Transverse colon (tissue), 4 donors: ENCODE data around the gene ETV7. TPM values are rescaled to one million over a fixed set of nuclear protein-coding genes. Genes with fewer than 3 reads are reported as not detected.
"Not testable (repeated sequence)": the region's sequence is repeated elsewhere in the genome, so short reads cannot be mapped to it uniquely, and the experiment has no call there.

Source experiments
- DNase-seq: peaks from one replicate; pipeline ENCODE4 v3.0.0-alpha.2; 2019
- H3K27ac ChIP-seq, 4 donors: fragments of 200-600 bp; sonication (generic); 2 replicates each; pipeline ENCODE4 v1.5.1; 2016 to 2018; ENCODE audit warnings: inconsistent platforms in 4 of 4
- H3K27me3 ChIP-seq: fragments of 200-600 bp; sonication (generic); 2 replicates; pipeline ENCODE4 v1.5.1; 2017; ENCODE audit warnings: inconsistent platforms
- H3K36me3 ChIP-seq, 4 donors: fragments of 200-600 bp; sonication (generic); 2 replicates each; pipeline ENCODE4 v1.5.1; 2017 to 2019; ENCODE audit warnings: inconsistent platforms in 4 of 4
- H3K4me1 ChIP-seq, 4 donors: fragments of 200-600 bp; sonication (generic); 2 replicates each; pipeline ENCODE4 v1.5.1; 2017 to 2020; ENCODE audit warnings: inconsistent platforms in 4 of 4
- H3K4me3 ChIP-seq, 4 donors: fragments of 200-600 bp; sonication (generic); 1 replicate in 1 of 4; 2 replicates in 3 of 4; pipeline versions ENCODE4 v1.5.1 to v1.6.1; 2017 to 2019; ENCODE audit warnings: inconsistent platforms in 4 of 4
- H3K9me3 ChIP-seq, 2 donors: fragments of 200-600 bp; sonication (generic); 2 replicates each; pipeline ENCODE4 v1.5.1; 2017 to 2019; ENCODE audit warnings: inconsistent platforms in 2 of 2
- CTCF ChIP-seq, 5 experiments: fragments of 200-600 bp in 3 of 5; fragments of 450-650 bp in 2 of 5; sonication (generic) in 3 of 5; IDR thresholded peaks; 1 replicate in 2 of 5; 2 replicates in 3 of 5; pipeline ENCODE4 v1.5.1; 2016 to 2017; ENCODE audit warnings: antibody characterized with exemption in 5 of 5, inconsistent platforms in 3 of 5, mild to moderate bottlenecking in 2 of 5, moderate library complexity in 1 of 5
- EP300 ChIP-seq: sonication (generic); formaldehyde crosslinking; IDR thresholded peaks from one replicate; pipeline ENCODE4 v1.6.1; 2017; ENCODE audit warnings: antibody characterized with exemption, low read depth
- POLR2A ChIP-seq: fragments of 450-650 bp; IDR thresholded peaks from one replicate; pipeline ENCODE4 v1.6.1; 2016; ENCODE audit warnings: antibody characterized with exemption, mild to moderate bottlenecking, moderate library complexity
- POLR2AphosphoS5 ChIP-seq, 3 donors: sonication (generic); formaldehyde crosslinking; IDR thresholded peaks; one replicate each; pipeline ENCODE4 v1.6.1; 2016; ENCODE audit warnings: antibody characterized with exemption in 3 of 3
- WGBS, 2 donors: methylation state at CpG; one replicate each; pipeline ENCODE4 v1.1.5; 2018; ENCODE audit warnings: low coverage in 1 of 2; 5-methylcytosine and 5-hydroxymethylcytosine counted together
- in situ Hi-C, 4 donors: fragments of 200-750 bp; cut with MboI; loops; one replicate each; pipeline versions ENCODE4 v1.15.0 to v1.15.1; 2017; ENCODE audit warnings: low sequenced_read_pairs in 3 of 4, low pct_ligation_motif_present in 1 of 4, low pct_unique_long_range_greater_than_20kb in 1 of 4
- intact Hi-C: fragments of 100-400 bp; cut with DNase I; formaldehyde crosslinking; loops from one replicate; pipeline ENCODE4 v1.15.1; 2023; ENCODE audit warnings: low total_unique reads
- total RNA-seq, 4 donors: library from RNA; depleted of rRNA; stranded (reverse); fragments of >200 nt; gene quantifications; one replicate each; pipeline ENCODE4 v1.1.0, GENCODE V29; 2016

Gene ETV7
- total RNA-seq, 4 donors from 2014 or later: 1.3 to 4.2 (median 3.0) TPM

GRCh38 chr6:36340306-36340617 is 47.2 kb downstream of the ETV7 start:
- no peaks in the 10 kb centered on the region for H3K27me3 ChIP-seq
- H3K27ac ChIP-seq: peak overlapping the region; percentile 85 to 94 (median 88)
- intact Hi-C loops: no loop called here
- H3K4me1 ChIP-seq: peaks cover 7 to 41% (median 24%) of the 10 kb centered on the region in 4 donors
- H3K9me3 ChIP-seq: no peaks in the 10 kb centered on the region
- no peak overlapping the region for H3K4me3 ChIP-seq
- H3K36me3 ChIP-seq: no peaks in the 10 kb centered on the region
- TF ChIP-seq EP300: no peak
- TF ChIP-seq POLR2AphosphoS5 (IDR thresholded peaks at IDR 0.05): no peak
- in situ Hi-C loops: no loop called here
- no peak for DNase-seq
- WGBS, 2 donors: 55 to 58% methylated on average over 5 to 12 of the region's 12 CpGs

- peak overlapping the region; percentile 14 to 94 (median 74) for H3K27ac ChIP-seq
- in situ Hi-C loops: no loop called here
- 46 to 71% methylated on average over 1 to 12 of the region's 12 CpGs for WGBS, 2 donors
- intact Hi-C loops: no loop called here
- TF ChIP-seq EP300: no peak
- TF ChIP-seq POLR2AphosphoS5 (IDR thresholded peaks at IDR 0.05): peak in 2 of 3 donors; percentile 12 to 15
- peak; percentile 20 for TF ChIP-seq POLR2A
- no peak overlapping the region for H3K4me3 ChIP-seq
- H3K9me3 ChIP-seq: no peaks in the 10 kb centered on the region
- no peaks in the 10 kb centered on the region for H3K36me3 ChIP-seq
- H3K27me3 ChIP-seq: no peaks in the 10 kb centered on the region
- peaks cover 8 to 47% (median 28%) of the 10 kb centered on the region in 4 donors for H3K4me1 ChIP-seq
- peak; percentile 61 for DNase-seq
These were observed 48.3 kb downstream of the ETV7 start for GRCh38 chr6:36339146-36339545.

GRCh38 chr6:36338223-36338622 is 49.2 kb downstream of the ETV7 start:
- DNase-seq, intact Hi-C loops, H3K27me3 ChIP-seq, H3K36me3 ChIP-seq, H3K4me3 ChIP-seq, in situ Hi-C loops, H3K9me3 ChIP-seq: not testable (repeated sequence)
- peak overlapping the region; percentile 14 to 94 (median 74) for H3K27ac ChIP-seq
- 92% methylated on average over 1 of the region's 1 CpG; no CpG with 5 or more reads in 1 of the 2 donors for WGBS, 2 donors
- H3K4me1 ChIP-seq: peaks cover 12 to 56% (median 32%) of the 10 kb centered on the region in 4 donors

- DNase-seq: no peak
- Histone ChIP-seq H3K4me3 (no peak overlapping the region), H3K36me3 (no peaks in the 10 kb centered on the region), H3K27ac (peak overlapping the region in 2 of 4 donors; percentile 14 to 83), H3K4me1 (peaks cover 12 to 59% (median 32%) of the 10 kb centered on the region in 4 donors), H3K9me3 (no peaks in the 10 kb centered on the region), H3K27me3 (no peaks in the 10 kb centered on the region)
- 80 to 95% methylated on average over 1 of the region's 1 CpG for WGBS, 2 donors
- intact Hi-C loops: no loop called here
- TF ChIP-seq CTCF (IDR thresholded peaks at IDR 0.05) (no peak), POLR2A (no peak), POLR2AphosphoS5 (IDR thresholded peaks at IDR 0.05) (no peak), EP300 (no peak)
- in situ Hi-C loops: no loop called here
These were observed 49.7 kb downstream of the ETV7 start for GRCh38 chr6:36337814-36338213.

GRCh38 chr6:36336779-36337241 is 50.7 kb downstream of the ETV7 start, which contains the start of gene BNIP5:
Gene BNIP5 (minus strand): TSS chr6:36336888. CDS start chr6:36330690, 6,198 bp downstream.
- WGBS, 2 donors: 40 to 60% methylated on average over 1 to 3 of the region's 3 CpGs
- Histone ChIP-seq H3K4me1 (peaks cover 12 to 59% (median 32%) of the 10 kb centered on the region in 4 donors), H3K27me3 (no peaks in the 10 kb centered on the region), H3K27ac (peak within 1 kb of the TSS; percentile 83 to 90 (median 84)), H3K4me3 (peak within 1 kb of the TSS in 2 of 4 donors; percentile 9 to 38), H3K36me3 (no peaks in the 10 kb centered on the region), H3K9me3 (no peaks in the 10 kb centered on the region)
- in situ Hi-C loops (no loop called here), intact Hi-C loops (no loop called here)
- peak; percentile 11 to 88 (median 84) for TF ChIP-seq POLR2AphosphoS5 (IDR thresholded peaks at IDR 0.05)
- TF ChIP-seq EP300: no peak
- TF ChIP-seq POLR2A: peak; percentile 88
- TF ChIP-seq CTCF (IDR thresholded peaks at IDR 0.05): no peak
- DNase-seq: peak; percentile 77
